Heart left ventricle (tissue), 16 donors: Measurements from ENCODE around the gene NMRK2. TPM values are rescaled to one million over a fixed set of nuclear protein-coding genes. Genes with fewer than 3 reads are reported as not detected.

ENCODE experiments used
- ATAC-seq, 4 donors: fragments of 200-7000 bp; cut with Tn5 transposase; one replicate each; pipeline ENCODE4 v1.9.1; 2020 to 2022; ENCODE audit warnings: moderate library complexity in 4 of 4, mild to moderate bottlenecking in 3 of 4, moderate number of reproducible peaks in 1 of 4
- DNase-seq, 5 donors: peaks; one replicate each; pipeline ENCODE4 v3.0.0-alpha.2; 2020
- H3K27ac ChIP-seq, 12 donors: fragments of 200-600 bp; sonication (generic) in 4 of 12; one replicate each; pipeline versions ENCODE4 v1.5.0 to v1.8.0; 2016 to 2022; ENCODE audit warnings: mild to moderate bottlenecking in 2 of 12
- H3K27me3 ChIP-seq, 9 donors: fragments of 200-600 bp; sonication (generic) in 2 of 9; one replicate each; pipeline versions ENCODE4 v1.5.1 to v1.8.0; 2016 to 2022; ENCODE audit warnings: mild to moderate bottlenecking in 3 of 9
- H3K36me3 ChIP-seq, 9 donors: fragments of 200-600 bp; sonication (generic) in 2 of 9; one replicate each; pipeline versions ENCODE4 v1.5.0 to v1.8.0; 2018 to 2022; ENCODE audit warnings: mild to moderate bottlenecking in 2 of 9
- H3K4me1 ChIP-seq, 12 donors: fragments of 200-600 bp; sonication (generic) in 4 of 12; one replicate each; pipeline versions ENCODE4 v1.5.0 to v1.8.0; 2016 to 2022; ENCODE audit warnings: mild to moderate bottlenecking in 3 of 12
- H3K4me3 ChIP-seq, 12 donors: fragments of 200-600 bp; sonication (generic) in 4 of 12; one replicate each; pipeline versions ENCODE4 v1.5.0 to v1.8.0; 2017 to 2022; ENCODE audit warnings: mild to moderate bottlenecking in 9 of 12, moderate library complexity in 4 of 12
- H3K9me3 ChIP-seq, 12 donors: fragments of 200-600 bp; sonication (generic) in 4 of 12; one replicate each; pipeline versions ENCODE4 v1.5.0 to v1.8.0; 2016 to 2022; ENCODE audit warnings: mild to moderate bottlenecking in 1 of 12
- CTCF ChIP-seq, 12 donors: fragments of 200-600 bp; sonication (generic) in 4 of 12; IDR thresholded peaks; one replicate each; pipeline versions ENCODE4 v1.5.0 to v1.8.0; 2018 to 2022; ENCODE audit warnings: antibody characterized with exemption in 12 of 12, mild to moderate bottlenecking in 5 of 12
- POLR2A ChIP-seq, 2 donors: fragments of 450-650 bp; IDR thresholded peaks; one replicate each; pipeline ENCODE4 v1.6.1; 2017; ENCODE audit warnings: antibody characterized with exemption in 2 of 2, mild to moderate bottlenecking in 2 of 2, moderate library complexity in 2 of 2
- WGBS, 4 donors: extraction: QIAGEN DNeasy Blood & Tissue Kit in 2 of 4; methylation state at CpG; one replicate each; pipeline versions ENCODE4 v1.1.5 to v1.1.7; 2013 to 2018; 5-methylcytosine and 5-hydroxymethylcytosine counted together
- intact Hi-C, 10 donors: fragments of 100-400 bp; cut with DNase I; formaldehyde crosslinking; loops; one replicate each; pipeline versions ENCODE4 v1.11.1 to v1.14.2; 2022
- polyA plus RNA-seq, 2 donors: library from polyadenylated mRNA; stranded (reverse); fragments of 200-250 nt; gene quantifications; one replicate each; pipeline ENCODE4 v1.2.3, GENCODE V29; 2013
- total RNA-seq, 9 donors: library from RNA; depleted of rRNA in 2 of 9; stranded (reverse); fragments of >200 nt in 2 of 9; fragmentation: NEBNext Ultra II Directional in 3 of 9; extraction: Animal tissue kit (Norgen Biotek cat#: 25700) in 3 of 9; gene quantifications; one replicate each; pipeline versions ENCODE4 v1.1.0 to v1.2.4, GENCODE V29; 2016 to 2023
- donor health status: ischemic (EF 13 %, LVEDD 7.1; RV severe dilation, severe dysfunction).
- donor health status: healthy with polysubstance abuse.
- donor health status: DM: no; HTN: yes; CAD: no.
- donor health status: DM: no; HTN: no; CAD: no.
- donor health status: ischemic (EF 25% LVEDD 6.9; RV normal size, moderate dysfunction).
- donor health status: ischemic (EF 25% LVEDD 5.7; RV mildly dilated, moderate dysfunction).
- donor health status: healthy.
- donor health status: DM: yes; HTN: yes; CAD: no.
- donor health status: ischemic (EF 35%, LVEDD 5.7; RV mildly dilated, moderate dysfunction).
- donor health status: nonischemic (EF 11% LVEDD 7.7; RV severe dilation, severe dysfunction).
- donor health status: DM: yes; HTN: yes; CAD: no.
- donor health status: PGD.
- donor health status: ischemic (EF 29% LVEDD 5.4; RV normal size, mild dysfunction).
- donor health status: nonischemic (EF 23%, LVEDD 6.1; RV moderate dilation, normal function).

NMRK2 gene
- total and polyA plus RNA-seq, 11 donors: 347 to 2,001 (median 612) TPM

GRCh38 chr19:3979674-3980352 is 46.9 kb downstream of the NMRK2 start:
- DNase-seq: peak in 2 of 5 donors; percentile 17 to 20
- no peak for TF ChIP-seq CTCF (IDR thresholded peaks at IDR 0.05)
- TF ChIP-seq POLR2A (IDR thresholded peaks at IDR 0.05): no peak
- Histone ChIP-seq H3K4me3 (no peak overlapping the region), H3K4me1 (peaks cover 0 to 42% (median 22%) of the 10 kb centered on the region in 12 donors), H3K27ac (no peak overlapping the region), H3K9me3 (no peaks in the 10 kb centered on the region), H3K27me3 (no peaks in the 10 kb centered on the region), H3K36me3 (peaks cover 16 to 99% (median 94%) of the 10 kb centered on the region in 9 donors)
- 82 to 90% (median 88%) methylated on average over 20 to 25 of the region's 25 CpGs for WGBS, 4 donors
- no peak for ATAC-seq
- intact Hi-C loops: loop anchor here in 7 of 10 donors (10.0 kb wide), 5 partner anchors 135 to 225 kb away; partner anchors contain the start of genes APBA3 (in 3 of the 7), MRPL54 (in 3 of the 7), ANKRD24 (in 2 of the 7) and SIRT6 (in 2 of the 7)

- no peaks in the 10 kb centered on the region for H3K27me3 ChIP-seq
- no peak overlapping the region for H3K4me3 ChIP-seq
- intact Hi-C loops: loop anchor here in 7 of 10 donors (10.0 kb wide), 5 partner anchors 134 to 224 kb away; partner anchors contain the start of genes APBA3 (in 3 of the 7), MRPL54 (in 3 of the 7), ANKRD24 (in 2 of the 7) and SIRT6 (in 2 of the 7)
- peak in 1 of 5 donors; percentile 18 for DNase-seq
- H3K27ac ChIP-seq: no peak overlapping the region
- 86 to 88% (median 87%) methylated on average over 30 to 31 of the region's 31 CpGs for WGBS, 4 donors
- H3K4me1 ChIP-seq: peaks cover 0 to 44% (median 23%) of the 10 kb centered on the region in 12 donors
- peaks cover 16 to 91% (median 86%) of the 10 kb centered on the region in 9 donors for H3K36me3 ChIP-seq
- ATAC-seq: no peak
- no peaks in the 10 kb centered on the region for H3K9me3 ChIP-seq
- TF ChIP-seq CTCF (IDR thresholded peaks at IDR 0.05) (no peak), POLR2A (IDR thresholded peaks at IDR 0.05) (no peak)
Measured at GRCh38 chr19:3980353-3981251, 47.7 kb downstream of the NMRK2 start.

- TF ChIP-seq POLR2A (IDR thresholded peaks at IDR 0.05) (no peak), CTCF (IDR thresholded peaks at IDR 0.05) (no peak)
- DNase-seq (no peak), ATAC-seq (no peak)
- intact Hi-C loops: loop anchor here in 7 of 10 donors (10.0 kb wide), 5 partner anchors 133 to 223 kb away; partner anchors contain the start of genes APBA3 (in 3 of the 7), MRPL54 (in 3 of the 7), ANKRD24 (in 2 of the 7) and SIRT6 (in 2 of the 7)
- 83 to 91% (median 88%) methylated on average over 10 of the region's 10 CpGs for WGBS, 4 donors
- Histone ChIP-seq H3K27me3 (no peaks in the 10 kb centered on the region), H3K4me1 (peaks cover 1 to 52% (median 31%) of the 10 kb centered on the region in 12 donors), H3K36me3 (peaks cover 16 to 84% (median 79%) of the 10 kb centered on the region in 9 donors), H3K27ac (peak overlapping the region in 1 of 12 donors; percentile 29), H3K9me3 (no peaks in the 10 kb centered on the region), H3K4me3 (no peak overlapping the region)
Measured at GRCh38 chr19:3981373-3981735, 48.5 kb downstream of the NMRK2 start.
